Measurements from ENCODE around the gene PRIMPOL.

DNA sequence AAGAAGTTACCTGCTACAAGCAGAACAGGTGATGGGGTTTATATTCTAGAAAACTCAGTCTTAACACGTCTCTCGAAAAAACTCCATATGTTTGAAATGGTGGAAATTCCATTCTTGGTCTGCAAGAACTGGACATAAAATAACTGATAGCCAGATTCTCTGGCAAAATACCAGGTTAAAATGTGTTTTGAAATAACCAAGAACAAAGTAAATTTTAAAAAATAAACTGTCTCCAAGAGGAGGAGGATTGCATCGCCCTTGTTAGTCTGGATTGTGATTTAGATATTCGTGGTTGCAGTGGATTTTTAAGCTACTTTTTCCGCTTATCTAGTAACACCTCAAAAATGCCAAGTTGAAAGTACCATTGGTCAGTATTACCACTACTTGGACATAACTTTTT, 43.5 kb downstream of the PRIMPOL start:
- TF ChIP-seq, protein P1, sequence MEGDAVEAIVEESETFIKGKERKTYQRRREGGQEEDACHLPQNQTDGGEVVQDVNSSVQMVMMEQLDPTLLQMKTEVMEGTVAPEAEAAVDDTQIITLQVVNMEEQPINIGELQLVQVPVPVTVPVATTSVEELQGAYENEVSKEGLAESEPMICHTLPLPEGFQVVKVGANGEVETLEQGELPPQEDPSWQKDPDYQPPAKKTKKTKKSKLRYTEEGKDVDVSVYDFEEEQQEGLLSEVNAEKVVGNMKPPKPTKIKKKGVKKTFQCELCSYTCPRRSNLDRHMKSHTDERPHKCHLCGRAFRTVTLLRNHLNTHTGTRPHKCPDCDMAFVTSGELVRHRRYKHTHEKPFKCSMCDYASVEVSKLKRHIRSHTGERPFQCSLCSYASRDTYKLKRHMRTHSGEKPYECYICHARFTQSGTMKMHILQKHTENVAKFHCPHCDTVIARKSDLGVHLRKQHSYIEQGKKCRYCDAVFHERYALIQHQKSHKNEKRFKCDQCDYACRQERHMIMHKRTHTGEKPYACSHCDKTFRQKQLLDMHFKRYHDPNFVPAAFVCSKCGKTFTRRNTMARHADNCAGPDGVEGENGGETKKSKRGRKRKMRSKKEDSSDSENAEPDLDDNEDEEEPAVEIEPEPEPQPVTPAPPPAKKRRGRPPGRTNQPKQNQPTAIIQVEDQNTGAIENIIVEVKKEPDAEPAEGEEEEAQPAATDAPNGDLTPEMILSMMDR (IDR thresholded peaks at IDR 0.05) = no peak
- no peak for TF ChIP-seq POLR2A (IDR thresholded peaks at IDR 0.05)

Data from Peyer's patch (tissue), 4 donors.